Left lung (tissue), 10 donors: ENCODE results near the gene PLEKHF1. TPM values are rescaled to one million over a fixed set of nuclear protein-coding genes. Genes with fewer than 3 reads are reported as not detected.

Experiments
- ATAC-seq: fragments of 200-7000 bp; cut with Tn5 transposase; one replicate; pipeline ENCODE4 v1.9.1; 2020; ENCODE audit warnings: moderate library complexity
- DNase-seq, 4 donors: peaks; one replicate each; pipeline ENCODE4 v3.0.0-alpha.2; 2013 to 2020
- H3K27ac ChIP-seq, 2 donors: fragments of 200-600 bp; sonication (generic) in 1 of 2; one replicate each; pipeline versions ENCODE4 v1.5.0 to v1.8.0; 2020 to 2021
- H3K27me3 ChIP-seq, 2 donors: fragments of 200-600 bp; sonication (generic) in 1 of 2; one replicate each; pipeline versions ENCODE4 v1.5.0 to v1.8.0; 2020 to 2021
- H3K36me3 ChIP-seq, 2 donors: fragments of 200-600 bp; sonication (generic) in 1 of 2; one replicate each; pipeline versions ENCODE4 v1.5.0 to v1.8.0; 2020 to 2021
- H3K4me1 ChIP-seq, 2 donors: fragments of 200-600 bp; one replicate each; pipeline ENCODE4 v1.8.0; 2021
- H3K4me3 ChIP-seq, 2 donors: fragments of 200-600 bp; sonication (generic) in 1 of 2; one replicate each; pipeline versions ENCODE4 v1.5.0 to v1.8.0; 2020 to 2021; ENCODE audit warnings: mild to moderate bottlenecking in 1 of 2
- H3K9me3 ChIP-seq, 2 donors: fragments of 200-600 bp; sonication (generic) in 1 of 2; one replicate each; pipeline versions ENCODE4 v1.5.0 to v1.8.0; 2020 to 2021
- intact Hi-C, 2 donors: fragments of 100-400 bp; cut with DNase I; formaldehyde crosslinking; loops; one replicate each; pipeline versions ENCODE4 v1.11.2 to v1.14.2; 2022
- polyA plus RNA-seq, 6 donors: library from polyadenylated mRNA; unstranded; fragments of 120-200 nt; gene quantifications; one replicate each; pipeline ENCODE4 v1.2.1, GENCODE V29; 2013; ENCODE audit not compliant: insufficient read length in 6 of 6
- total RNA-seq, 2 donors: library from RNA; stranded (reverse); fragmentation: NEBNext Ultra II Directional; extraction: Animal tissue kit (Norgen Biotek cat#: 25700); gene quantifications; one replicate each; pipeline ENCODE4 v1.2.1, GENCODE V29; 2021
- TF ChIP-seq, protein P1 (sequence below), 2 donors: fragments of 200-600 bp; sonication (generic) in 1 of 2; IDR thresholded peaks; one replicate each; pipeline versions ENCODE4 v1.5.0 to v1.8.0; 2021; ENCODE audit warnings: antibody characterized with exemption in 2 of 2
- donor health status: DM: no; HTN: yes; CAD: no.
- donor health status: DM: no; HTN: no; CAD: no.

Gene PLEKHF1
- total and polyA plus RNA-seq, 8 donors = 1.00 to 8.5 (median 1.2) TPM

GRCh38 chr19:29696565-29696846 lies 31.2 kb downstream of the PLEKHF1 start:
- intact Hi-C loops = no loop called here
- Histone ChIP-seq H3K36me3 (peaks cover 0 to 5% of the 10 kb centered on the region in 2 donors), H3K27ac (no peak overlapping the region), H3K9me3 (no peaks in the 10 kb centered on the region), H3K4me1 (no peaks in the 10 kb centered on the region), H3K27me3 (no peaks in the 10 kb centered on the region), H3K4me3 (no peak overlapping the region)
- DNase-seq (no peak), ATAC-seq (no peak)
- TF ChIP-seq, protein P1, sequence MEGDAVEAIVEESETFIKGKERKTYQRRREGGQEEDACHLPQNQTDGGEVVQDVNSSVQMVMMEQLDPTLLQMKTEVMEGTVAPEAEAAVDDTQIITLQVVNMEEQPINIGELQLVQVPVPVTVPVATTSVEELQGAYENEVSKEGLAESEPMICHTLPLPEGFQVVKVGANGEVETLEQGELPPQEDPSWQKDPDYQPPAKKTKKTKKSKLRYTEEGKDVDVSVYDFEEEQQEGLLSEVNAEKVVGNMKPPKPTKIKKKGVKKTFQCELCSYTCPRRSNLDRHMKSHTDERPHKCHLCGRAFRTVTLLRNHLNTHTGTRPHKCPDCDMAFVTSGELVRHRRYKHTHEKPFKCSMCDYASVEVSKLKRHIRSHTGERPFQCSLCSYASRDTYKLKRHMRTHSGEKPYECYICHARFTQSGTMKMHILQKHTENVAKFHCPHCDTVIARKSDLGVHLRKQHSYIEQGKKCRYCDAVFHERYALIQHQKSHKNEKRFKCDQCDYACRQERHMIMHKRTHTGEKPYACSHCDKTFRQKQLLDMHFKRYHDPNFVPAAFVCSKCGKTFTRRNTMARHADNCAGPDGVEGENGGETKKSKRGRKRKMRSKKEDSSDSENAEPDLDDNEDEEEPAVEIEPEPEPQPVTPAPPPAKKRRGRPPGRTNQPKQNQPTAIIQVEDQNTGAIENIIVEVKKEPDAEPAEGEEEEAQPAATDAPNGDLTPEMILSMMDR (IDR thresholded peaks at IDR 0.05) = no peak

- TF ChIP-seq, protein P1 (IDR thresholded peaks at IDR 0.05) = no peak
- Histone ChIP-seq H3K4me3 (no peak overlapping the region), H3K36me3 (peaks cover 0 to 17% of the 10 kb centered on the region in 2 donors), H3K4me1 (no peaks in the 10 kb centered on the region), H3K27ac (no peak overlapping the region), H3K9me3 (no peaks in the 10 kb centered on the region), H3K27me3 (no peaks in the 10 kb centered on the region)
- ATAC-seq = no peak
- intact Hi-C loops = no loop called here
- DNase-seq = peak in 2 of 4 donors; percentile 27 to 67
Measured at GRCh38 chr19:29697523-29698261, 32.4 kb downstream of the PLEKHF1 start.

GRCh38 chr19:29699861-29700260 lies 34.6 kb downstream of the PLEKHF1 start:
- no peaks in the 10 kb centered on the region for H3K4me1 ChIP-seq
- TF ChIP-seq, protein P1 (IDR thresholded peaks at IDR 0.05) = no peak
- intact Hi-C loops = no loop called here
- no peaks in the 10 kb centered on the region for H3K9me3 ChIP-seq
- peak in 1 of 4 donors; percentile 11 for DNase-seq
- H3K27ac ChIP-seq = no peak overlapping the region
- no peaks in the 10 kb centered on the region for H3K27me3 ChIP-seq
- ATAC-seq = no peak
- no peak overlapping the region for H3K4me3 ChIP-seq
- H3K36me3 ChIP-seq = peaks cover 0 to 38% of the 10 kb centered on the region in 2 donors

GRCh38 chr19:29700498-29700897 lies 35.2 kb downstream of the PLEKHF1 start:
- Histone ChIP-seq H3K27ac (no peak overlapping the region), H3K36me3 (peaks cover 0 to 39% of the 10 kb centered on the region in 2 donors), H3K4me3 (no peak overlapping the region), H3K9me3 (no peaks in the 10 kb centered on the region), H3K4me1 (no peaks in the 10 kb centered on the region), H3K27me3 (no peaks in the 10 kb centered on the region)
- DNase-seq (no peak), ATAC-seq (no peak)
- intact Hi-C loops = no loop called here
- TF ChIP-seq, protein P1 (IDR thresholded peaks at IDR 0.05) = no peak

DNA sequence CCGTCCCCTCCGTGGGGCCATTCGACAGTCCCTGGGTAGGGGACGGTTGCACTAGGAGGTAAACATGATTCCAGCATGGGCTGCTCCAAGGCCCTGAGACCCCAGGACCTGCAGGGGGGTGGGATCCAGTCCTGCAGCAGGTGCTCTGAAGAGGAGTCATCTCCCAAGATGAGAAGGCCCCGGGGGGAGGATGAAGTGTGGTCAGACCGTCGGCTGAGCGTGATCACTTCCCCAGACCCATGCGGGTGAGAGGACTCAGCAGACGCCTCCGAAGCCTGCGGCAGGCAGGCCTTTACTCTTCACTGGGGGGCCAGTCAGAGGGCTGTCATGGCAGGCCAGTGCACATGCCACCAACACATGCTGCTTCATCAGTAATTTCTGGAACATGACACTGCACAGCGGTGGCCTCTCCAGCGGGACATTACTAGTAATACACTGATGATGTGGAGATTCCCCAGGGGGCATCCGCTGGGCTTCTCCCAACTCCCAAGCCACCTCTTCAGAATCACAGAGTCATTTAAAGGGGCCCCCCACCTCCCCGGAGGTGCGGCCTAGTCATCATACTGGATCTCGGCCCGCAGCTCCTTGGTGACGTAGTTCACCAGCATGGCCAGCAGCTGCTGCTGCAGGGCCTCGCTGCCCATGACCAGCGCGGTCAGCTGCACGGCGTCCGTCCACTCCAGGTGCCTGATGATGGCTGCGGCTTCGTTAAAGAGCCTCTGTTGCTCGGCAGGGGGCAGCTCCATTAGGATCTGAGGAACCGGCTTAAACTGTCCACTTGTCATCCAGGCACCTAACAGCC lies 37.1 kb downstream of the PLEKHF1 start:
- no peak for ATAC-seq
- intact Hi-C loops = no loop called here

More for the DNA sequence above, 37.1 kb downstream of the PLEKHF1 start:
- Histone ChIP-seq H3K4me3 (no peak overlapping the region), H3K36me3 (peaks cover 0 to 58% of the 10 kb centered on the region in 2 donors), H3K27me3 (no peaks in the 10 kb centered on the region), H3K9me3 (no peaks in the 10 kb centered on the region), H3K27ac (no peak overlapping the region), H3K4me1 (no peaks in the 10 kb centered on the region)
- TF ChIP-seq, protein P1 (IDR thresholded peaks at IDR 0.05) = no peak
- peak in 1 of 4 donors; percentile 60 for DNase-seq
